Endometrial microvascular endothelial cells (primary cell): Measurements from ENCODE around the gene ALLC. TPM values are rescaled to one million over a fixed set of nuclear protein-coding genes. Genes with fewer than 3 reads are reported as not detected.
"Not testable (repeated sequence)": the region's sequence is repeated elsewhere in the genome, so short reads cannot be mapped to it uniquely, and the experiment has no call there.

Source experiments
- in situ Hi-C: cut with HindIII; loops from 2 replicates; pipeline ENCODE4 v1.10.0; 2017; ENCODE audit warnings: low sequenced_read_pairs, low pct_unique_long_range_greater_than_20kb; ENCODE audit errors: inconsistent ontology term
- total RNA-seq: library from RNA; depleted of rRNA; stranded (reverse); fragments of >200 nt; gene quantifications from one replicate; pipeline ENCODE4 v1.2.3, GENCODE V29; 2015; ENCODE audit errors: inconsistent ontology term

Gene ALLC
- total RNA-seq, 1 donor from 2014 or later = not detected

DNA sequence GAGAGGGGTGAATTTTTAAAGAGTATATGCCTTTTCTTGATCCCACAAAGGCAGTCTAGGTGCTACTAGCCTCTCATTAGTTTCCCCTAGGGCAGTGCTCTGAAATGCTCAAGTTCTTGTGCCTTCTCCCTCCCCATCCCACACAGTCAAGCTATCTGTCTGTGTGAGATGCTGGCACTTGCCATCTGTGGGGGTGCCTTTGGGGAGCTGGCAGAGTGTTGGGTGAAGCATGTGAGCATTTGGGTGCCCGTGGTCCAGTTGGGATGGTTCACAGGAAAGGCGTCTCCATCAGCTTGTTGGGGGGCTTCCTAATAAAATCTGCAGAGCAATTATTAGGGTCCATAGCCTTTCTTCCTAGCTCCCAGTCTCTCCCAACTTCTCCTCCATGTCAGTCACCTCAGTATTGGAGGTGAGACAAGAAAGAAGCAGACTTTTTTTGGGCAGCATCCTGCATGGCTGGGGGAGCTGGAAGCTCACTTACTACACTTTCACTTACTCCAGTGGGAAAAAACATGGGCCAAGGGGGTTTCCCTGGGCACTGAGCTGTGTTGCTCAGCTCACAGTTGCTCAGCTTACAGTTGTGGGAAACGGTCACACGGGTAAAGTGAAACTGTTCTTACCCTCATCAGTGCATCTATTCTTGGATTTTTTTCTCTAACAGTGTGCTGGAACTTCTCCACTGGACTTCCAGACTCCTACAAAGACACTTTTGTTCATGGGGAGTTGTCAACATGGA lies 33.8 kb upstream of the ALLC start:
- in situ Hi-C loops = no loop called here

DNA sequence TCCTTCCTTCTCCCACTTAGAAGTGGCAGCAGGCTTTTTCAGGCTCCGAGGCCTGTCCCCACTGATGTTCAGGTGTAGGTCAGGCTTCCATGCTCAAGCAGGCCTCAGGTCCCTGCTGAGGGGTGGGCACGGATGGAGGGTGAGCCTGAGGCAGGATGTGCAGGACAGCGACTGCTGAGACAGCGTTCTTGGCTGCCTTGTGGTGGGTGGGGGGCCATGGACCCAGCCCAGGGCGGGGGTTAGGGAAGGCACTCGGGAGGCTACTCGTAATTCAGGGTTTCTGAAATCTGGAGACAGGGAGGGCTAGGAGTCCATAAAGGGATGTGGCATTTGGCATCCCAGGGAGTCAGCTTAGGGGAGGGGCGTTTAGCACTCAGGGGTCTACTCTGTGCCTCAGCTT lies 32.8 kb upstream of the ALLC start:
- in situ Hi-C loops = no loop called here

DNA sequence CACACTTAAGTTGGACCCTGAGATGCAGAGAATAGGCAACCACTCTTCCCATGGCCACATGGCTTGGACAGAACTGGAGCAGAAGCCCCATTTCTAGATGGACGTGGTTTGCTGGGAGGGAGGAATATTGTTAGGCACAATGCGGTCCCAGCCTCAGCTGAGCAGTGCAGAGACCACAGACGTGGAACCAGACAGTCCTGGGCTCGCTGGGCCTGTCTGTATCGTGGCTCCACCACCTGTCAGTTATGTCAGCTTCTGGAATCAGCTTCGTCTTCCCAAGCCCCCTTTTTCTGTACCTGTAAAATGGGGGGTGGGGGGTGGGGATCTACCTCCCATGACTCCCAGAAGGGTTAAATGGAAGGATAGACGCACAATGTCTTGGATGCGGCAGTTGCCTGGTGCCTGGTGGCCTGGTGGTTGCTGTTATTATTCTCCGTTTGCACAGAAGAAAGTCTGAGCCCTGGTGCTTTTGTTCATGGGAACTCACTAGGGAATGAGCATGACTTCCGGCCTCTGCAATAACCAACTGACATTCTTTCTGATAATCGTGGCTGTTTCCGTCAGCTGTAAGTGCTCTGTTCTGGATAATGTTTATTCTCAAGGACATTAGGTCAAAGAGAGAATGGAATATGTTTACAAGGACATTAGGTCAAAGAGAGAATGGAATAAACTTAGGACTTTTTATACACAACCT lies 31.7 kb upstream of the ALLC start:
- in situ Hi-C loops = no loop called here

DNA sequence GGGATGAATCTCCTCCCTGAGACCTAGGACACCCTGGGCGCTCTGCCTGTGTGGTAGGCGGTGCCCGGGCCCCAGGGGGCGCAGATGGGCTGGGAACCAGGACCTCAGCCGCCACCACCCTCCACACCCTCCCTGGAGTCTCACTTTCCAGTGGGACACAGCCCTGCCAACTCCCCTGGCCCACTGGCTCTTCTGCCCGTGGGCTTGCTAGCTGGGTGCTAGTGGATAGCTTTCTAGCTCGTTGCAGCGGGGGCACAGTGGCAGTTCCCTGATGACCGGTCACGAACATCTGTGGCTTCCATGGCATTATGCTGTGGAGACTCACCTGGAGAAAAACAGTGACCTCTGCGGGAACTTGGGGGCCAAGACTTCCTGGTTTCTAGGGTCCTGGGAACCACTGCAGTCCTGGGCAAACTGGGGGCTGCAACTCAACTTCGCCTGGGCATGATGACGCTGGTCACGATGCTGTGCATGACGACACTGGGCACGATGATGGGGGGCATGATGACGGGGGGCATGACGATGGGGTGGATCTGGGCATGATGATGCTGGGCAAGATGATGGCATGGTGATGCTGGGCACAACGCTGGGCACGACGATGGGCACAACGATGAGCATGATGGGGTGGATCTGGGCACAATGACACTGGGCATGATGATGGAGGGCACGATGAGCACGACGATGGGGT lies 31.0 kb upstream of the ALLC start:
- in situ Hi-C loops = no loop called here

- in situ Hi-C loops = no loop called here
Observed at GRCh38 chr2:3627500-3628100, 30.4 kb upstream of the ALLC start.

GRCh38 chr2:3628241-3628679 lies 29.7 kb upstream of the ALLC start:
- in situ Hi-C loops = no loop called here

DNA sequence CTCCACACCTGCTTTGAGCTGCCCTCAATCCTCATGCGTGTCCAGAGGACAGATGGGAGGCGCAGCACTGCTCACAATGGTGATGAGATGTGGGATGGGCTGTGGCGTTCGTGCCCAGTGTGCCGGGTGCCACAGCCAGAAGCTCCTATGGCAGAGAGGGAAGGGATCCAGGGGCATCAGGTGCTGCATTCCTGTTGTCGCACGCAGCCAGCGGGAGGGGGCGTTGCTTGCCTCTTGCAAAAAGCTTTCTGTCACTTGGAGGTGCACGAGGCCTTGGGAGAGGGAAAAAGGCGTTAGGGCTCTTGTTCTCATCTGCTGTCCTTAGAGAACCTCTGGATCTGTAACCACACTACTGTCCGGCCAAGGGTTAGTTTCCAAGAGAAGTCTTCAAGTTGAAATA lies 29.2 kb upstream of the ALLC start:
- in situ Hi-C loops = no loop called here

- in situ Hi-C loops = no loop called here
Observed at GRCh38 chr2:3630631-3631030, 27.4 kb upstream of the ALLC start.

DNA sequence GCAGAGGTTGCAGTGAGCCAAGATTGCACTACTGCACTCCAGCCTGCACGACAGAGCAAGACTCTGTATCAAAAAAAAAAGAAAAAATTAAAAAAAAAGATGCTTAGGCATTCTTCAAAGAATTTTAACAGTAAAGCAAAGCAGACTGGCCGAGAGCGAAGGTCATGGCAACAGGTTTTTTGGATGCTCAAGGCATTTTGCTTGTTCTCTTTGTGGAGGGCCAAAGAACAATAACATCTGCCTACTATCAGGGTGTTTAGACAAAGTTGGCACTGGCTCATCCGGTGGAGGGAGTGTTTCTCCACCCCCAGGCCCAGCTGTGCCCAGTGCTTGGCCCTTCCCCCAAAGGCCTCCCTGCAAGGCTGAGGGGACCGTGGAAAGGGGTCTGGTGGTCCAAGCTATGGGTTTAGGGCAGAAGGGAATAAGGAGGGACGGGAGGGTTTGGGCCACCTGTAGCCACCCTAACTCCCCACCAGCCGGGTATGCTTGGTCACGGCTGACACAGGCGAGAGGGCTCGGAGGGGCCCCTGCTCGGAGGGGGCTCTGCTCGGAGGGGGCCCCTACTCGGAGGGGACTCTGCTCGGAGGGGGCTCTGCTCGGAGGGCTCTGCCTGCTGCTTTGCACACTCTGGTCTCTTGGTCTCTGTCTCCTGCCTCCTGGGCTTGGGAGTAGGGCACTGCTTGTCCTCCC lies 26.7 kb upstream of the ALLC start:
- in situ Hi-C loops = no loop called here

GRCh38 chr2:3631851-3632659 lies 25.9 kb upstream of the ALLC start:
- in situ Hi-C loops = no loop called here

DNA sequence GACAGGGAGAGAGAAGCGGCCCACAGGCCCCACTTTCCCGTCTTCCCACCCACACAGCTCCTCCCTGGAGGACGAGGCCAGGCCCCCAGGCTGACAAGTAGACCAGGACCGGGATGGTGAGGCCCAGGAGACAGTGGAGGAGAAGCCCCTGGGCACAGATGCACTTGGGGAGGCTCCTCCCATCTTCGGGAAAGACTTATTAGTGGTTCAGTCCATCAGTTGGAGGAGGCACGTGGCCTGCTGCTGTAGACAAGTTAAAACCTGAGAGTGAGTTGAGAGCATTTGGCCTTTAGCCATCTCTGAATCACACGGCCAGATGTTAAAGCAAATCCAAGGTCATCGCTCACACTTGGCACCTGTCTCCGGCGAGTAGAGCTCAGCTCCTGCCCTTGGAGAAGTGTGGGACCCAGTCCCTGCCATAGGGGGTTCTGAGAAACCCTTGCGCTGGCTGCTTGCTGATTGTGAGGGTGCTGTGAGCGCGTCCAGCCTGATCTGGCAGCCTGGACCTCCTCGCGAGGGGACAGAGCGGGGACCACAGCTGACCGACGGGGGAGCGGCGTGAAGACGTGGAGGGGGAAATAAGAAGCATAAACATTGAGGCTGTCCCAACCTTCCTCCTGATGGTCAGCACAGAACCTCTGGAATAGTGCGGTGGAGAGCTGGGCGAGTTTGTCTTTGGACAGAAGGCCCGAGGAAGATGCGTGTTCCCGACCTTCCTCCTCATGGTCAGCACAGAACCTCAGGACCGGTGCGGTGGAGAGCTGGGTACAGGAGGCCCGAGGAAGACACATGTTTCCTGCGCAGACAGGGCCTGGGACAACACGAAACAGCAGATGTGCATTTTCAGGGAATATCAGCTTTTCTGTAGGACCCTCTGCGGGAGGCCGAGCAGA lies 24.7 kb upstream of the ALLC start:
- in situ Hi-C loops = no loop called here

GRCh38 chr2:3633982-3634595 lies 23.9 kb upstream of the ALLC start:
- in situ Hi-C loops = no loop called here

GRCh38 chr2:3634596-3635121 lies 23.3 kb upstream of the ALLC start:
- in situ Hi-C loops = no loop called here

DNA sequence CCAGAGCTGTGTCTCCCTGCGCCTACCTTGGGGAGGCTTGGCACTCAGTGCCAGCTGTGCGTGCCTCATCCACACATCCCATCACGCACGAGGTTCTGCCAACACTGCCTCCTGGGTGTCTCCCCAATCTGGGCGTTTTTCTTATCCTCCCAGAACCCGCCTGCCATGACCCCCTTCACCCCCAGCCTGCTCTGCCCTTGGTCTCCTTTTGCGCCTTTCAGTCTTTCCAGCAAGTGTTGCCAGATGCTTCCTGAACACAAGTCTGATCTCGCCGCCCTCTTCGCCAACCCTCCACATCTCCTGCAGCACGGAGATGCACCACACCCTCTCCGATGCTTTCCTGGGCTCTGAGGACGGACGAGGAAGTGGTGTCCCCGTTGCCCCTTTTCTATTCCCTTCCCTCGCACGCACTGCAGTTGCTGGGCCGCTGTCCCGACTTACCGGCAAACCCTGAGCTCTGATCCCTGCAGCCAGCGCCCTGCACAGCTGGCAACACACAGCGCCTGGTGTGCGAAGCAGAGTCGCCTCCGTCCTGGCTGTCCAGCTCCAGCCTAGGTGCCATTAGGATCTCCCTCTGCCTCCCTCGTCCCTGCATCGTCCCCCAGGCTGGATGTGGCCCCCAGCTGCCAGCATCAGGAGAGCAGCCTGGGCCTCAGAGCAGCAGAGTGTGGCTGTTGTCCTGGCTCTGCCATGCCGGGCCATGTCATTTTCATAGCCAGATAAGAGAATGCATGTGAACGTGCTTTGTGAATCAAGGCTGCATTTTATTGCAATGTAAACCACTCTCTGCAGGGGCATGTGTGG lies 22.6 kb upstream of the ALLC start:
- in situ Hi-C loops = no loop called here

GRCh38 chr2:3635975-3636327 lies 22.0 kb upstream of the ALLC start:
- in situ Hi-C loops = not testable (repeated sequence)
